HG02943 (cell line): ENCODE data around the gene MEG3.
"Not testable (repeated sequence)": the region's sequence is repeated elsewhere in the genome, so short reads cannot be mapped to it uniquely, and the experiment has no call there.

ENCODE experiments used
- ATAC-seq: cut with Tn5 transposase; IDR thresholded peaks from one replicate; pipeline ENCODE4 v1.9.1; 2021; ENCODE audit warnings: mild to moderate bottlenecking, low read depth, moderate library complexity; ENCODE audit not compliant: unreplicated experiment

Gene MEG3

DNA sequence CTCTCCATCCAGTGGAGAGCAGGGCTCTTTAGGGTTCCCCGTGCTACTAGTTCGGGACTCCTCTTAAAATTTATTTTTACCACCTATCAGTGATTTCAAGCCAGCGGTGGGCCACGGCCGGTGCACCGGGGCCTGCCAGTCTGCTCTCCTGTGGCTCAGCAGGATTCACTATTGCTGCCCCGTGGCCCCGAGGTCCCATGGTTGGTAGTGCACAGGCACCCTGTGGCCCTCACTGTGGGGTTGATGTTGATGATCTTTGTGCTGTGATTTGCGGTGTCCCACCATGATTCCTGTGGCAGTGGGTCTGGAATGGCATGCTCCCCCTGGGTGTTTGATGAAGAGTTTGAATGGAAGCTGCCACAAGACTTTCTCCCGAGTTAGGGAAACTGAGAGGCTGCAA is 12.6 kb upstream of the MEG3 start:
- ATAC-seq = no peak

DNA sequence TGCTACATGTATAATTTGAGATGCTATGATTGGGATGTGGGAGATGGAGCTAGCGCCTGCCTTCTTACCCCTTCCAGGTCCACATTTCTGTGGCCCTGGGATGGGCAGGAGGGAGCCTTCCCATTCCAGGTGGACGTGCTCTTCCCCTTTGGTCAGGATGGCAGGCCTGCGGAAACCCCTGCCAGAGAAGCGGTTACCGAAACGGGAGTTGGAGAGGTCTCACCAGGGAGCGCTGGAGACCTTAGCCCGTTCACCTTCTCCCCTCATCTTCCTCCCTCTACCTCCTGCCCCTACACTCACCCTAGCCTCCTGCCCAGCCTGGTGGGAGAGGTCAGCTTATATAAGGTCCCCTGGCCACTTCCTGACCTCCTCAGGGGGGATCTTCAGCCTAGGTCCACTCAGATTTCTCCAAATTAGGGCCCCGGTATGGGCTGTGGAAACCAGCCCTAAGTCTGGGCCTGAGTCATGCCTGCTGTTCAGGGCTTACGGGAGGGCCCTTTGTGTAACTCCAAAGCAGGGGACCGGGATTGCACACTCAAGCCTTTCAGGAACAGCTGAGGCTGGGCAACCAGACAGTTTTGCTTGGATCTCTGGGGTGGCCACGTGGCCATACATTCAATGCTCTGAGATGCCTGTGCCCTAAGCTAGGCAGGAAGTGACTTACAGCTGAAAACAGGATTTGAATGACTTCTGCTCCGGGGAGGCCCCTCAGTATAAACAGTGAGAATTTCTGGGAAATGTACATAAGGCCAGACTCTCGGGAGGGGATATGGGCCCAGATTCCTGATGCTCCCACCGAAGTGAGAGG is 10.2 kb upstream of the MEG3 start:
- no peak for ATAC-seq

DNA sequence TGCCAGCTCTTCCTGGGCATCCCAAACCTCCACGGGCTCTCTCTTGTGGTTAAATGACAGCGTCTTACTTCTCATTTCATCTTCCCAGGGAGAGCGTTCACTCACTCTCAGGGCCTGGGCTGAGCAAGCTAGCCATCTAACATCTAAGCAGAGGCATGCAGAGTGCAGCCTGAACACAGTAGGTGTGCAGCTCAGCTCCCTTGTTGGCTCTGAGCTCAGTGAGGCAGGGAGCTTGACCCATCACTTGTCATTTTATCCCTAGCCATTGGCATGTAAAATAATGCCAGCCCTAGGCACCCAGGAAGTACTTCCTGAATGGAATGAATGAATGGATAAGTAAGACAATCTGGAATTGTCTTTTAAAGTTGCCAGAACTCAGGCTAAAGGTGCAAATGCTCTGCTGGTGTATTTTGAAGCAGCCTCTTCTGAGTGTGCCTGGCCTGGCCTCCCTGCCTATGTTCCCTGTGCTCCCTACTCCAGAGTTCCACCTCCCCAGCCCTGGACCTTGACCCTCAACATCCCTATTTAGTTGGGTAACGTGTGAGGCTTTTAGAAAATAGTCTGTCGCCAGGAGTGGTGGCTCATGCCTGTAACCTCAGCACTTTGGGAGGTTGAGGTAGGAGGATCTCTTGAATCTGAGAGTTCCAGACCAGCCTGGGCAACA is 9.5 kb upstream of the MEG3 start:
- no peak for ATAC-seq

DNA sequence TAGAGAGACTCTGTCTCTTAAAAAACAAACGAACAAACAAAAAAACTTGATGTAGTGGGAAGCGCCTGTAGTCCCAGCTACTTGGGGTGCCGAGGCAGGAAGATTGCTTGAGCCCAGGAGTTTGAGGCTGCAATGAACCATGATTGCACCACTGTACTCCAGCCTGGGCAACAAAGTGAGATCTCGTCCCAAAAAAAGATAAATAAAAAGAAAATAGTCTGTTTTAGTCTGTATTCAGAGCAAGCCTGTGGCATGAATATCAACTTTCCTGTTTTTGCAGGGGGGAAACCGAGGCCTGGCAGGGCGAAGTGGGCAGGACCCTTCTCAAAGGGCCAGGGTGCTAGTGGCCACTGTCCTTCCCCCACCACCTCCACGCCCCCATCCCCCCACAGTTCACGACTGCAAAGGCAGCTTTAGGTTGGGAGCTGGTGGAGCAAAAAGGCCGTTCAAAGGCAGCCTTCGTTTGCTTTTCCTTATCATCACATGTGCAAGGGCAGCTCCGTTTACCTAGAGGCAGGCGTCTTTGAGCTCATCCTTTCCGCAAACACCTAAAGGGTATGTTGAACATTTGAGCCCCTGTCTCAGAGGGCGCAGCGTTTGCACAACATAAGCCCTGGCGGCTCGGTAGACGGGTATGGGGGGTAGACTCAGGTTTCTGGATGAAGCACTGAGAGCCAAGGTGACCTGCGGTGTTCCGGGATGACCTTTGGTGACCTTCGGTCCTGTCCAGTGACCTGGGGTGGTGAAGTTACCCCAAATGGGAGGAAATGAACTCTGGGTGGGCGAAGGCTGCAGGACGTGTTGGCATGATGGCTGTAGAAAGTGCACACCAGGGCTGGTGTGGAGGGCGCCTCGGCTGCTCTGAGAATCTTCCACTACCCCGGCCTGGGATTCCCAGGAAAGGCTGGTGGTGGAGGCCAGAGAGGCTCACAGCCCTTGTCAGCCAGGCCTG is 8.7 kb upstream of the MEG3 start:
- ATAC-seq = no peak

DNA sequence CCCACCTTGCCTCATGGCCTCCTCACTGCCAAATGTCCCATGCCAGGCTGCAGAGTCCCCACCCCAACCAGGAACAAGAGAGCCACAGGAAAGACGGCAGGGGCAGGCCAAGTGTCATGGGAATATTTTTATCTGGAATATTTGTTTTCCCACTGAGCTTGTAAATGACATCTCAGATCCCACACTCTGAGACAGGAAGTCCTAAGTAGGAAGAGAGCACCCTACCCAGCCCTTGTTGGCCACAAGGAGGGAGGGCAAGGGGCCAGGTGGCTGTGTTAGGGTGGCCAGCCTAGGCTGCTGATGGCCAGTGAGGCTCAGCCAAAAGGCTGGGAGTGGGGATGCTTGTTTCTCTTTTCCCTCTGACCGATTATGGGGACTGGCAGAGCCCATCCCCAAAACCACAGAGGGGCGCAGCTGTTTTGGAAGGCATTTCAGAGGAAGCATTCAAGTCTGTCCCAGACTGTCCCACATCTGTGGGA is 7.7 kb upstream of the MEG3 start:
- no peak for ATAC-seq

DNA sequence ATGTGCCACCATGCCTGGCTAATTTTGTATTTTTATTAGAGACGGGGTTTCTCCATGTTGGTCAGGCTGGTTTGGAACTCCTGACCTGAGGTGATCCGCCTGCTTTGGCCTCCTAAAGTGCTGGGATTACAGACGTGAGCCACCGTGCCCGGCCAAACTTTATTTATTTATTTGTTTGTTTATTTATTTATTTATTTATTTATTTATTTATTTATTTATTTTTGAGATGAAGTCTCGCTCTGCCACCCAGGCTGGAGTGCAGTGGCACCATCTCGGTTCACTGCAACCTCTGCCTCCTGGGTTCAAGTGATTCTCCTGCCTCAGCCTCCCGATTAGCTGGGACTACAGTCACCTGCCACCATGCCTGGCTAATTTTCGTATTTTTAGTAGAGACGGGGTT is 7.0 kb upstream of the MEG3 start:
- ATAC-seq = not testable (repeated sequence)

DNA sequence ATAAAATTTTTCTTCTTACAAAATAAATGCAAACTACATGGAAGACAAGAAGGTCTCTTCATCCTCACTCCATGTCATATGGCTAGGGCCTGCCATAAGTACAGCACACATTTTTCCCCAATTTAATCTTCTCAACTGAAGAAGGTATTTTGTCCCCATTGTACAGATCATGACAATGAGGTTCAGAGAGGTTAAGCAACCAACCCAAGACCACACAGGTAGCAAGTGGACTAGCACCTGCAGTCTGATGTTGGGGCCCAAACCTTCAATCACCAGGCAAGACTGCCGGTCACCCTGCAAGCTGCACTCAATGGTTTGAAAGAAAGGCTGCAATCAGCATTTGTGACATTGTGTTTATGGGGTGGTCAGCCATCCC is 6.5 kb upstream of the MEG3 start:
- no peak for ATAC-seq

DNA sequence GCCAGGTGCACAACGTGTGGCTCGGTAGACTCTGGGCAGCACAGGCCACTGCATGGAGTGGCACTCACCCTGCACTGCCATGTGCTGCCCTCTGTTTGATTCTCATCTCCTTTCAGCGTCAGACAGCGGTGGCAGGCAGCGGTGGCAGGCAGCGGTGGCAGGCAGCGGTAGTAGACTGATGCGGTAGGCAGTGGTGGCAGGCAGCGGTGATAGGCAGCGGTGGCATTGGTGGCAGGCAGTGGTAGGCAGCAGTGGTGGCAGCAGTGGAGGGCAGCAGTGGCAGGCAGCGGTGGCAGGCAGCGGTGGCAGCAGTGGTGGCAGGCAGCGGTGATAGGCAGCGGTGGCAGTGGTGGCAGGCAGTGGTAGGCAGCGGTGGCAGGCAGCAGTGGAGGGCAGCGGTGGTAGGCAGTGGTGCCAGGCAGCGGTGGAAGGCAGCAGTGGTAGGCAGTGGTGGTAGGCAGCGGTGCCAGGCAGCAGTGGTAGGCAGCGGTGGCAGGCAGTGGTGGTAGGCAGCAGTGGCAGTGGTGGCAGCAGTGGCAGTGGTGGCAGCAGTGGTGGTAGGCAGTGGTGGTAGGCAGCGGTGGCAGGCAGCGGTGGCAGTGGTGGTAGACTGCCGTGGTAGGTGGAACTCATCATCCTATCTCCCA is 6.0 kb upstream of the MEG3 start:
- ATAC-seq = no peak

DNA sequence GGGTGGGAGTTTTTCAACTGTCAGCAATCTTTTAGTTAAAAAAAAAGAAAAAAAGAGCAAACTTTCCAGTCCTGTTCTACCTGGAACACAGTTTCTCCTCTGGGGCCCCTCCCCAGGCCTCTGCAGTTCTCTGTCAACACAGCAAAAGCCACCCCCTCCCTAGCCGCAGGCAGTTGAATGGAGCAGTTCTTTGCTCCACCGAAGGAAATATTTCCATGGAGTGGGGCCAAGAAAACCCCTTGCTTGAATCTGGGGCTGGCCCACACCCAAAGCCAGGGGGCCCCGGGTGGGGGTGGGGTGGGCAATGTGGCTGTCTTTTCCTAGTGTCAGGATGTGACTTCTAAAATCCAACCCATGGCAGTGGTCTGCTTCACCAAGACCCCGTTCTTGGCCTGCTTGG is 5.0 kb upstream of the MEG3 start:
- ATAC-seq = no peak

DNA sequence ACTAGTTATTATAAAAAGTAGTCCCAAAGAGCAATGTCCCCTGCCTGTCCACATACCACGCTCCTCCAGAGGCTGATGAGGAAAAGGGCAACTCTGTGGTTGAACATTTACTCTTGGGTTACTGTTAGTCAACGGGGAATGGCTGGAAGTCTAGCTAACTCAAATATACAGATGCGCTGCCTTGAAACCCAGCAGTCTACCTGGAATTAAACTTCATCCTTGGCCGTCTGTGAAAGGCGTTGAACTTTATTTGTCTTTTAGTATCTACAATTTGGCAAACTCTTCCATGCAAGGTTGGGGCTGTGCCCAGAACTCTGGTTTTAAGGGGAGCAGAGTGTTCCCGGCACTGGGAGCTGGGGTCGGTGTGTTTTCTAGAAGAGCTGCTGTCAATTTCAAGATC is 3.9 kb upstream of the MEG3 start:
- no peak for ATAC-seq

DNA sequence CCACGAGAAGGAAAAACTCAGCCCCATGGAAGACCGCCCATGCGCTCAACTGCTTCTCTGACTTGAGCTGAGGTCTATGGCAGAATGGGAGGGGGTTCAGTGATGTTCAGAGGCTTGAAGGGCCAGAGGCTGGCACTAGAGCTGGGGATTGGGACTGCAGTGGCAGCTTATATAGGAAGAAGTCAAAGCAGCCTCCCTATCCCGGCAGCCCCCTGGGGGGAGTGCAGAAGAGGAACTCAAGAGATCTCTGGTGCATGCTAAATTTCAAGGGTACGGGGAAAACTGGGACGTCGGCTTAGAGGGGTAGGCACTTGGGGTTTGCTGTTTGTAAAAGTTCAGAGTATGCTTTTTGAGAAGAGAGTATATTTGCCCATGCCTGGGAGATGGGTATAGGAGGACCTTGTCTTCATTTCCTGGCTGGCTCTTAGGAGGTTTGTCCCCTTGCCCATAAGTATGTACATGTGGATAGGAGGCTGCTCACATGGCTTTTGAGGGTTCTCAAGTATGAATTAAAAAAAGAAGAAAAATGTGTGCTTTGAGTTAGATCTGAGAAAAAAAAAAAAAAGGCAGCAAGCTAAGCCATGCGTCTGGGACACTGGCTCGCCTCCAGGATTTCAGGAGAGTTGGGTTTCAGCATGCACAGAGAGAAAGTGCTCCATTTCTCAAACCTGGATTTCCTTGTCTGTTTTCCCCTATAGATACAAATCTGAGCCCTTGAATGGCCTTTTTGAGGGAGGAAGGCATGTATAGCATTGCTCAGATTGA is 3.2 kb upstream of the MEG3 start:
- no peak for ATAC-seq

DNA sequence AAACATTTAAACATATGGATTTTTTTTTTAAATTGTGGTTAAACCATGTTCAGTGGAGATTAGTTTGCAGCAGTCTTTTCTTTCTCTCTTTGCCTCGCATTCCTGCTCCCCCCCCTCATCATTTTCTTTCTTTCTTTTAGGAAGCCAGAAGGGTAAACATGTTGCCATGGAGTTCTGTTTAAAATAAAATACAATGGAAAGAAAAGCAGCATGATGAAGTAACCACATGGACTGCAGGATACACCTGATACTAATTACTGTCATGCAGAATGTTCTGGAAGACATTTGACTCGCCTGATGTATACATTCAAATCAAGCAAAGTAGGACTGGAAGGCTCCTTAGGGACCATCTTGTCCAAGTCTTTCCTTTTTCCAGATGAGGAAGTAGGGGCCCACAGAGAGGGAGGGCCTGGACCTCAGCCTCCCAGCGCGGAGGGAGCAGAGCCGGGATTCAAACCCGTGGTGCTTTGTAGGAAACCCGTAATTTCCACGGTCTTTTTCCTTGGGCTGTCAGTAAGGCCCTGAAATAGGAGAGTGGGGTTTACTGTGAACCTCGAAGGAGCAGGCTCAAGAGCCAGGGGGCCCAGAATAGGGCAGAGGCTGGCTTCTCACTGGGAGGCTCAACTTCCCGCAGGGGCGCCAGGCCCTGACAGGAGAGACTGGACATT is 2.4 kb upstream of the MEG3 start:
- no peak for ATAC-seq

DNA sequence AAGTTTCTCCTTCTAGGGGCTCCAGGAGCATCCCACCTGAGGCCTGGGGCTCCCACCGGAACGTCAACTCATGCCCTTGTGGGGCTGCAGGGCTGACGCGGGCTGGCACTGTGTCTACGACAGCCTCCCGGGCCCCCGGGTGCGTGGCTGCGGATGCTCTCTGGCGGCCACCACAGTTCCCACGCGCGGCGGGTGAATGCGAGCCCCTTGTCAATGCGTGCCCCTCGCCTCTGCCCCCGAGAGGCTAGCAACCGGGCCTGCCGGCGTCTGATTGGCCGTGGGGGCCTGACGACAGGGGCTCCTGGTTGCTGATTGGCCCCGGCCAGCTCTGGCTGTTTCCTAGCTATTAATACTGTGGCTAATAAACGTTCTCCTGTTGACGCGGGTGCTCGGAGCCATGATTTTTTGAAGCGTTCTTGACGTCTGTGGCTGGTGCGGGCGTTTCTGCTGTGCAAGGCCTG is 1.8 kb upstream of the MEG3 start:
- no peak for ATAC-seq

DNA sequence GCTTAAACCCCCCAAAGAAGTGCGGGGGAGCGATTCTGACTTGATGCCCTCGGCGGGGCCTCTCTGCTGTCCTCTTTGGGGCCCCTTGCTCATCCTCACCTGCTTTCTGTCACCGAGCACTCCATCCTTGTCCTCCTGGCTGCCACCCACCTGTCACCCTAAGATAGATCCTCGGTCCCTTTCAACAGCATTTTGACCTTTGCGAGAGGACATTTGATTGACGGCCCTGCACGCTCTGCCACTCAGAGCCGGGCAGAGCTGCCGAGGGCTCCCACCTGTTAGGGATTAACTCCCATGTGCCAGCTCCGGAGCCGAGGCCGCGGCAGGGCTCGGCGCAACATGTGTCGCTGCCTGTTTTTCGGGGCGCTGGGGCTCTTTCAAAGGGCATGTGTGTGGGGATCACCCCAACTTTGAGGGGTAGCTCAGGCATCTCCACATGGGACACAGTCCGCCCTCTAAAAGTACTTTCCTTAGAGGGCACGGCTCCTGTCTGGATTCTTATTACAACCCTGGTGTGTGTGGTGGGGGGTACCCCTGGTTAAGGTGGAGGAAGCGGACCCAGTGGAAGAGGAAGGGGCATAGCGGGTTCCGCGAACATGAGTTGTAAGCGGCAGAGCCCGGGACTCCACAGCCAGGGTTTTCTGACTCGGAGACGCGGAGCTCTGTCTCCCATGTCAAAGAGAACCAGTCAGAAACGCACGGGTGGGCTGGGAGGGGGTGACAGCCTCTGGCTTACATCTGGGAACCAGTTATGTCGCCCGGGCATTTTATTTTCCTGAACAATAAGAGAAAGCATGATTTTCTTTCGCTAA is 811 bp upstream of the MEG3 start:
- no peak for ATAC-seq

DNA sequence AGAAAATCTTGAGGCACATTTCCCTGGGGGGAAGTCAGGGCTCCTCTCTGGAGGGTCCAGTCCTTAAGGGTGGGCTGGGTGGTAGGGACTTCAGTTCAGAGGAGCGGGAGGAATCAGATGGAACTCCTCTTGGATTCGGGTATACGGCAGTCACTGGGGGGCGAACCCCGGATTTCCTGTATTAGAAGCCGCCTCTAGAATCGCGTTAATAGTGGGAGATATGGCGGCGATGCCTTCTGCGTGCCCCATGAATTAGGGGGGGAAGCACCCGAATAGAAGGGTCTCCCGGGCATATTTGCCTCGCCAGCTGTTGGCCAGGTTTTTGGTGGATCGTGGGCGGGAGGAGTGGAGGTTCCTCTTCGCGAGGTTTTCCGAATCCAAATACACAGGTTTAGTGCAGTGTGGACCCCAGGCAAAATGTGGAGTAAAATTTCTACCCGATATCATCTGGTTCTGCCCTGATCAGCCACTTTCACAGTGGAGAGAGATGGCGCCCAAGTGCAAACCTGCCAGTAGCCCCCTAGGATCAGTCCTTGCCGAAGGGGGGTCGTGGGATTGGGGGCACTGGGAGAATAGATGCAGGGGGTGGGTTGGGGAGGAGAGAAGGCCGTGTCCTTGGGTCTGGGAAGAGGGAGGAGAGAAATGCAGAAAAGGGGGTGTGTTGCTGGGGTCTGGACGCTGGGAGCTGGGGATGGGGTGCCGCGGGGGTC is 628 bp downstream of the MEG3 start:
- ATAC-seq = no peak

DNA sequence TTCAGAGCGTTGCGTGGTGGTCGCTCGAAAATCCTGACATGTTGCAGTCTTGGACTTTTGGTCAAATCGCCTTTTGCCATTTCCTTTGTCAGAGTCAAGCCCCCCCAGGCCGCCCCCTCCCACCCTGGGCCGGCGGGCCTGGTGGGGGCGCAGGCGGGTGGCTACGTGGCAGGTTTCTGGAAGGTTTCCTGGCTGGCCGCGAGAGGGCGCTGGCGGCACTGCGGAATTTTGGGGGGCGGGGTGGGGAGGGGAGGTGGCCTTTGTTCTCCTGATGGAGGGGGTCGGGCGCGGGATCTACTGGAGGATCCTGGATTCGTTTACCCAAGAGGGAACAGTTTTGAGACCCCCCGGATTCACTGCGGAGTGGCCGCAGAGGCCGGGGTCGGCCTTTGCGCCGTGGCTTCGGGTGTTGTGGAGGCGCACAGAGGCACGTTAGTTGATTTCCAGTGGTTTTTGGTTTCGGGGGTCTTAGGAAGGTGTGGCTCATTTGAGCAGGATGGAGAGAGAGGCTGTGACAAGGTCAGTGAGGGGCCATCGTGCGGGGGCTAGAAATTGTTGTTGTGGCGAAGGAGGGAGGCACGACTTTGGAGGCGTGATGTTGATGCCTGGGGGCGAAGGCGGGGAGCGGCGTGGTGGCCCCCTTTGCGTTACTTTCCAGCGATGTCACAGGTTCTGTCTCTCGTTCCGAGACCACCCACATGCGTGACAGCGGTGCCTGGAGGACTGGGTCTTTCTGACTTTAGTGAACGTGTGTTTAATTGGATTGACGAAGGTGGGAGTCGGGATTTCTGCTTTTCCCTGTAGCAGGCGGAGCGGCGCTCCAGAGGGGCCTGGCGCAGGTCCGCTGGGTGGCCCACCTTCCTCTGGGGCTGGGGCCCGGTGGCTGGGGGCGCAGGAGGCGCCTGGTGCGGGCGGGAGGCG is 1.4 kb downstream of the MEG3 start:
- ATAC-seq = no peak
